GM10248 (cell line): ENCODE data around the gene GPRIN1.

Experiments
- CTCF ChIA-PET: fragments of 300-600 bp; sonication (Branson Sonifier 250); formaldehyde crosslinking; extraction: SDS; loops from one replicate; lab custom pipeline; 2021; ENCODE audit warnings: antibody characterized with exemption; lab: Yijun Ruan, JAX
- POLR2A ChIA-PET: fragments of 350-650 bp; sonication (Branson Sonifier 250); formaldehyde crosslinking; extraction: SDS; loops from one replicate; lab custom pipeline; 2020; ENCODE audit warnings: antibody characterized with exemption; lab: Yijun Ruan, JAX
- DNase-seq: peaks from one replicate; pipeline ENCODE4 v3.0.0; 2012; ENCODE audit errors: extremely low spot score
- TF ChIP-seq, protein P1 (sequence below): IDR thresholded peaks from 2 replicates; pipeline ENCODE4 v1.5.1; 2012; ENCODE audit warnings: mild to moderate bottlenecking, low read depth; ENCODE audit errors: extremely low read depth, missing control alignments, control extremely low read depth

Gene GPRIN1

DNA sequence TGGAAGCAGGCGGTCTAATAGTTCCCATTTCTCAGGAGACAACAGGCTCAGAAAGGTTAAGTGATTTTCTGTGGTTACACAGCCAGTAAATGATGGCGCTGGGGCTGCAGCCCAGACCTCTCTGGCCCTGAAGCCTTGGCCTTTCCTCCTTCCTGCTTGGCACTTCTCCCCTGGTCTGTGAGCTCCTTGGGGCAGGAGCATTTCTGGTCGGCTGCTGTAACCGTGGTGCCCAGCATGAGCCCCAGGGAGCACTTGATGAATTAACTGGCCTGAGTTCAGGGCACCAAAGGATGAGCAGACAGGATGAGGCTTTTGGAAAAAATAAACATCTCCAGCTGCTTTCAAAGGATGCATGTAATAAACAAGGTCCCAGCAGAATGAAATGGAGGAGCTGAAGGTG is 30.6 kb downstream of the GPRIN1 start:
- DNase-seq: no peak
- POLR2A ChIA-PET: no interaction called here
- TF ChIP-seq, protein P1, sequence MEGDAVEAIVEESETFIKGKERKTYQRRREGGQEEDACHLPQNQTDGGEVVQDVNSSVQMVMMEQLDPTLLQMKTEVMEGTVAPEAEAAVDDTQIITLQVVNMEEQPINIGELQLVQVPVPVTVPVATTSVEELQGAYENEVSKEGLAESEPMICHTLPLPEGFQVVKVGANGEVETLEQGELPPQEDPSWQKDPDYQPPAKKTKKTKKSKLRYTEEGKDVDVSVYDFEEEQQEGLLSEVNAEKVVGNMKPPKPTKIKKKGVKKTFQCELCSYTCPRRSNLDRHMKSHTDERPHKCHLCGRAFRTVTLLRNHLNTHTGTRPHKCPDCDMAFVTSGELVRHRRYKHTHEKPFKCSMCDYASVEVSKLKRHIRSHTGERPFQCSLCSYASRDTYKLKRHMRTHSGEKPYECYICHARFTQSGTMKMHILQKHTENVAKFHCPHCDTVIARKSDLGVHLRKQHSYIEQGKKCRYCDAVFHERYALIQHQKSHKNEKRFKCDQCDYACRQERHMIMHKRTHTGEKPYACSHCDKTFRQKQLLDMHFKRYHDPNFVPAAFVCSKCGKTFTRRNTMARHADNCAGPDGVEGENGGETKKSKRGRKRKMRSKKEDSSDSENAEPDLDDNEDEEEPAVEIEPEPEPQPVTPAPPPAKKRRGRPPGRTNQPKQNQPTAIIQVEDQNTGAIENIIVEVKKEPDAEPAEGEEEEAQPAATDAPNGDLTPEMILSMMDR: no peak
- CTCF ChIA-PET: interaction anchor here (0.8 to 2.5 kb wide), 4 partner anchors 9 to 164 kb away, joined by 4 to 13 read pairs (median 4); partner anchors contain the start of gene CLTB

DNA sequence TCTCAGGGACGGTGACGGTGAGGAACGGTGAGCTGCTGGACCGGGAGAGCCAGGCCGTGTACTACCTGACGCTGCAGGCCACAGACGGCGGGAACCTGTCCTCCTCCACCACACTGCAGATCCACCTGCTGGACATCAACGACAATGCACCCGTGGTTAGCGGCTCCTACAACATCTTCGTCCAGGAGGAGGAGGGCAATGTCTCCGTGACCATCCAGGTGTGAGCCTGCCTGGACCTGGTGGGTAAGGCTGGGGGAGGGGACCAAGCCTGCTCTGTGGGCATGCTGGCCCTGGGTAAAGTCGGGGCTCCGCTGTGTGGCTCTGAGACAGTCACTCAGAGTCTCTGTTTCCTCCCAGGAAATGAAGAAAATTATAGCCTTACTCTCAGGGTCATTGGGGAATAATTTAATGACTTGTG is 31.6 kb downstream of the GPRIN1 start:
- ChIA-PET CTCF (interaction anchor here (0.8 to 2.5 kb wide), 10 partner anchors 8 to 409 kb away, joined by 3 to 13 read pairs (median 4); partner anchors contain the start of genes CLTB and TSPAN17), POLR2A (no interaction called here)
- TF ChIP-seq, protein P1: peak; percentile 27
- DNase-seq: peak; percentile 65

GRCh38 chr5:176577312-176578176 is 32.4 kb downstream of the GPRIN1 start:
- ChIA-PET POLR2A (no interaction called here), CTCF (interaction anchor here (0.8 to 2.5 kb wide), 7 partner anchors 10 to 162 kb away, joined by 3 to 13 read pairs (median 4); partner anchors contain the start of gene CLTB)
- no peak for DNase-seq

DNA sequence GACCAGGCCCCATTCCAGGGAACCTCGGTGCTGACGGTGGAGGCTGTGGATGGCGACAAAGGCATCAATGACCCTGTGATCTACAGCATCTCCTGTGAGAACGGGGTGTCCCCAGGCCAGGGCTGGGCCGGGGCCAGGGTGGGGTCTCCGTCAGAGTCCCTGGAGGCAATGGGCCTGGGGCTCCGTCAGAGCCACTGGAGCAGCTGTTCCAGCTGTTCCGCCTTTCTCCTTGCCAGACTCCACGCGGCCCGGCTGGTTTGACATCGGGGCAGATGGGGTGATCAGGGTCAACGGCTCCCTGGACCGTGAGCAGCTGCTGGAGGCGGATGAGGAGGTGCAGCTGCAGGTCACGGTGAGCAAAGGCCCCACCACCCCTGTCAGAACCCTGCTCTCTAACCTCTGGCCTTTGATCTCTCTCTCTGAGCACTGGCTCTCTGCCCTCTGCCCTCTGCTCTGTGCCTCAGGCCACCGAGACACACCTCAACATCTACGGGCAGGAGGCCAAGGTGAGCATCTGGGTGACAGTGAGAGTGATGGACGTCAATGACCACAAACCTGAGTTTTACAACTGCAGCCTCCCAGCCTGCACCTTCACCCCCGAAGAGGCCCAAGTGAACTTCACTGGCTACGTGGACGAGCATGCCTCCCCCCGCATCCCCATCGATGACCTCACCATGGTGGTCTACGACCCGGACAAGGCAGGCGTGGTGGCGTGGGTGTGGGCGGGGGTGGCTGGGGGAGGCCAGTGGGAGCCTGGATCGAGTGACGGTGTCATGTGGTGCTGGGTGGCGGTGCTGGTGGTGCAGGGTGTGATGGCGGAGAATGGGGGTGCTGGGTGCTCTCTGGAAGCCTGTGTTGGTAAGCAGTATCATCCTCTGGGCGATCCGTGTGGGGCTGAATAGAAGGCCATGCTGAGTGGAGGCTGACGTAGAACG is 34.2 kb downstream of the GPRIN1 start:
- TF ChIP-seq, protein P1: no peak
- ChIA-PET POLR2A (no interaction called here), CTCF (interaction anchor here (1.5 to 3.2 kb wide), 4 partner anchors 8 to 84 kb away, joined by 6 to 15 read pairs (median 11); partner anchors contain the start of gene CDHR2)
- no peak for DNase-seq

More at GRCh38 chr5:176577312-176578176, 32.4 kb downstream of the GPRIN1 start:
- TF ChIP-seq, protein P1: no peak

DNA sequence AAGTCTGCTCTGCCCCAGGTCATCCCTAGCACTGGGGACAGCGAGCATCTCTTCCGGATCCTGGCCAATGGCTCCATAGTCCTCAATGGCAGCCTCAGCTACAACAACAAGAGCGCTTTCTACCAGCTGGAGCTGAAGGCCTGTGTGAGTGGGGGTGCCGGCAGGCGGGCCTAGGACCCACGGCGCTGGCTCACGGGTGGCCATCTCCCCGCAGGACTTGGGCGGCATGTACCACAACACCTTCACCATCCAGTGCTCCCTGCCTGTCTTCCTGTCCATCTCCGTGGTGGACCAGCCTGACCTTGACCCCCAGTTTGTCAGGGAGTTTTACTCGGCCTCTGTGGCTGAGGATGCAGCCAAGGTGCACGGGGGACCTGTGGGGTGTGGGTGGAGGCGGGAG is 34.9 kb downstream of the GPRIN1 start:
- POLR2A ChIA-PET: no interaction called here
- CTCF ChIA-PET: interaction anchor here (0.7 to 3.2 kb wide), 8 partner anchors 9 to 85 kb away, joined by 3 to 15 read pairs (median 6); partner anchors contain the start of gene CDHR2
- no peak for DNase-seq
- TF ChIP-seq, protein P1: no peak

- TF ChIP-seq, protein P1: no peak
- POLR2A ChIA-PET: no interaction called here
- CTCF ChIA-PET: interaction anchor here (0.9 to 3.2 kb wide), 17 partner anchors 9 to 845 kb away, joined by 3 to 15 read pairs (median 4); partner anchors contain the start of genes CDHR2 and TSPAN17
- no peak for DNase-seq
Measured at GRCh38 chr5:176574297-176574591, 35.7 kb downstream of the GPRIN1 start.
